Measurements from ENCODE around the gene NR4A3. TPM values are rescaled to one million over a fixed set of nuclear protein-coding genes. Genes with fewer than 3 reads are reported as not detected.
A peak's percentile ranks its signal among the peaks of the same experiment; 100 is the strongest.

Gene NR4A3
- total and polyA plus RNA-seq, 2 of the 13 experiments (the other 11 are each of a cell fraction or from before 2014, with no cell fraction given): 0.02 to 0.09 TPM

- TF ChIP-seq, protein P1, sequence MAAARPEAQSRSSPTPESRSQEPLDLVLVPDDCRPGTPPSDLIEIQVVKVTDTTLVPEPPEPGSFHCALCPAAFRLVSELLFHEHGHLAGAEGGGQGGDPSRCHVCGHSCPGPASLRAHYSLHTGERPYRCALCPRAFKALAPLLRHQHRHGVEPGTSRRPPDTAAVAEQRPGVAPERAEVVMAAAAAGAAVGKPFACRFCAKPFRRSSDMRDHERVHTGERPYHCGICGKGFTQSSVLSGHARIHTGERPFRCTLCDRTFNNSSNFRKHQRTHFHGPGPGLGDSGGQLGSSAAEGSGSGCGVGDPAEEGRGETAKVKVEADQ (CRISPR knock-in tag; IDR thresholded peaks at IDR 0.05; ENCODE audit: borderline replicate concordance): no peak; the same call in 1 of the 2 replicates
- TF ChIP-seq ZNF337 (CRISPR knock-in tag; IDR thresholded peaks at IDR 0.05; ENCODE audit: borderline replicate concordance, low read depth) (no peak), ZNF609 (CRISPR knock-in tag; IDR thresholded peaks at IDR 0.05; ENCODE audit: borderline replicate concordance) (no peak), TBL1XR1 (IDR thresholded peaks at IDR 0.05; ENCODE audit: borderline replicate concordance, low read length, partially characterized antibody) (no peak), ZBTB26 (CRISPR knock-in tag; IDR thresholded peaks at IDR 0.05; ENCODE audit: borderline replicate concordance) (no peak), RELA (CRISPR knock-in tag; IDR thresholded peaks at IDR 0.05) (no peak), ZNF256 (CRISPR knock-in tag; conservative IDR thresholded peaks at IDR 0.05) (no peak), CHCHD3 (CRISPR knock-in tag; IDR thresholded peaks at IDR 0.05) (no peak), TGIF2 (CRISPR knock-in tag; IDR thresholded peaks at IDR 0.05) (no peak), SAP130 (CRISPR knock-in tag; IDR thresholded peaks at IDR 0.05; ENCODE audit: low read depth) (no peak), PAX8 (CRISPR knock-in tag; IDR thresholded peaks at IDR 0.05; ENCODE audit: borderline replicate concordance) (no peak), FOXP4 (CRISPR knock-in tag; IDR thresholded peaks at IDR 0.05) (no peak), ZNF121 (CRISPR knock-in tag; IDR thresholded peaks at IDR 0.05) (no peak), STAT5B (CRISPR knock-in tag; IDR thresholded peaks at IDR 0.05) (no peak), ZNF235 (CRISPR knock-in tag; IDR thresholded peaks at IDR 0.05; ENCODE audit: borderline replicate concordance) (no peak), FOXP1 (IDR thresholded peaks at IDR 0.05) (no peak), FOXP1 (CRISPR knock-in tag; IDR thresholded peaks at IDR 0.05) (no peak), NFIB (CRISPR knock-in tag; IDR thresholded peaks at IDR 0.05; ENCODE audit: borderline replicate concordance) (no peak), ZNF83 (CRISPR knock-in tag; IDR thresholded peaks at IDR 0.05; ENCODE audit: borderline replicate concordance) (no peak), THAP11 (CRISPR knock-in tag; IDR thresholded peaks at IDR 0.05) (no peak), PPARG (CRISPR knock-in tag; conservative IDR thresholded peaks at IDR 0.05) (0 out of 2 replicates have a peak, but pooled peaks have one; percentile 34)
These were observed 2.9 kb downstream of the NR4A3 start (continued) for GRCh38 chr9:99824378-99825171.

Data from HepG2 (cell line).